GM23338 (cell line): Measurements from ENCODE around the gene RFX4. TPM values are rescaled to one million over a fixed set of nuclear protein-coding genes. Genes with fewer than 3 reads are reported as not detected.

ENCODE experiments used
- ATAC-seq: fragments of 200-7000 bp; cut with Tn5 transposase; 3 replicates; pipeline ENCODE4 v1.9.1; 2020
- DNase-seq: peaks from one replicate; pipeline ENCODE4 v3.0.0-alpha.2; 2015; ENCODE audit warnings: low spot score
- H2AFZ ChIP-seq: fragments of 200-600 bp; sonication (generic); 2 replicates; pipeline ENCODE4 v1.8.0; 2016; ENCODE audit warnings: antibody characterized with exemption, mild to moderate bottlenecking, moderate library complexity
- H3F3A ChIP-seq: fragments of 200-600 bp; sonication (generic); replicated peaks from 2 replicates; pipeline ENCODE4 v1.8.0; 2017; ENCODE audit warnings: antibody characterized with exemption, mixed run types, low read depth
- H3K27ac ChIP-seq: fragments of 200-600 bp; sonication (generic); 2 replicates; pipeline ENCODE4 v1.6.1; 2016; ENCODE audit warnings: low read depth
- H3K27me3 ChIP-seq: fragments of 200-600 bp; sonication (generic); 2 replicates; pipeline ENCODE4 v1.8.0; 2016; ENCODE audit warnings: mild to moderate bottlenecking, mixed run types, moderate library complexity; ENCODE audit not compliant: insufficient read depth
- H3K36me3 ChIP-seq: fragments of 200-600 bp; sonication (generic); 2 replicates; pipeline ENCODE4 v1.8.0; 2016; ENCODE audit warnings: mild to moderate bottlenecking; ENCODE audit not compliant: insufficient read depth
- H3K4me1 ChIP-seq: fragments of 200-600 bp; sonication (generic); 2 replicates; pipeline ENCODE4 v1.8.0; 2016; ENCODE audit warnings: mild to moderate bottlenecking, moderate library complexity; ENCODE audit not compliant: insufficient read depth
- H3K4me2 ChIP-seq: fragments of 200-600 bp; sonication (generic); 2 replicates; pipeline ENCODE4 v1.7.1; 2017; ENCODE audit warnings: mixed run types
- H3K4me3 ChIP-seq: fragments of 200-600 bp; sonication (generic); 2 replicates; pipeline ENCODE4 v1.6.1; 2016; ENCODE audit warnings: mixed run types
- H3K79me2 ChIP-seq: fragments of 200-600 bp; sonication (generic); replicated peaks from 2 replicates; pipeline ENCODE4 v1.8.0; 2017; ENCODE audit warnings: mild to moderate bottlenecking; ENCODE audit not compliant: insufficient read depth
- H3K9me2 ChIP-seq: fragments of 200-600 bp; sonication (generic); 2 replicates; pipeline ENCODE4 v1.8.0; 2017; ENCODE audit not compliant: insufficient read depth
- H4K20me1 ChIP-seq: fragments of 200-600 bp; sonication (generic); replicated peaks from 2 replicates; pipeline ENCODE4 v1.8.0; 2017; ENCODE audit warnings: mild to moderate bottlenecking; ENCODE audit not compliant: insufficient read depth
- H3K27ac Mint-ChIP-seq: 2 replicates; pipeline ENCODE4 v1.8.0; 2020; ENCODE audit warnings: inconsistent platforms, mild to moderate bottlenecking, moderate library complexity, mixed read lengths
- H3K27me3 Mint-ChIP-seq: 3 replicates; pipeline ENCODE4 v1.8.0; 2022; ENCODE audit warnings: low read depth, mild to moderate bottlenecking, moderate library complexity, mixed read lengths, inconsistent platforms; ENCODE audit not compliant: insufficient read depth, poor library complexity
- H3K36me3 Mint-ChIP-seq: 3 replicates; pipeline ENCODE4 v1.8.0; 2021; ENCODE audit warnings: low read depth, mild to moderate bottlenecking, inconsistent platforms, moderate library complexity, mixed read lengths
- H3K4me1 Mint-ChIP-seq: 3 replicates; pipeline ENCODE4 v1.8.0; 2020; ENCODE audit warnings: mild to moderate bottlenecking, inconsistent platforms, mixed read lengths
- H3K4me3 Mint-ChIP-seq: 3 replicates; pipeline ENCODE4 v1.8.0; 2021; ENCODE audit warnings: moderate library complexity, mild to moderate bottlenecking, inconsistent platforms, mixed read lengths
- H3K9me3 Mint-ChIP-seq: 3 replicates; pipeline ENCODE4 v1.8.0; 2020; ENCODE audit warnings: moderate library complexity, mild to moderate bottlenecking, inconsistent platforms, mixed read lengths
- CREB1 ChIP-seq: fragments of 250-450 bp; sonication (Bioruptor Pico); IDR thresholded peaks from 2 replicates; pipeline ENCODE4 v1.5.0; 2020; ENCODE audit warnings: low read depth, mild to moderate bottlenecking, moderate library complexity
- CTCF ChIP-seq, 2 experiments: fragments of 200-600 bp in 1 of 2; sonication (generic) in 1 of 2; conservative IDR thresholded peaks; 2 replicates each; pipeline versions ENCODE4 v1.5.1 to v1.6.1; 2016 to 2017; ENCODE audit warnings: antibody characterized with exemption in 2 of 2, low read depth in 2 of 2, mild to moderate bottlenecking in 2 of 2, moderate library complexity in 1 of 2
- ETS1 ChIP-seq: IDR thresholded peaks from 2 replicates; pipeline ENCODE4 v1.6.1; 2016; ENCODE audit warnings: antibody characterized with exemption
- EZH2 ChIP-seq: fragments of 200-600 bp; sonication (generic); IDR thresholded peaks from one replicate; pipeline ENCODE4 v1.8.0; 2017; ENCODE audit warnings: antibody characterized with exemption, mild to moderate bottlenecking, low read depth; ENCODE audit not compliant: unreplicated experiment
- EZH2phosphoT487 ChIP-seq: fragments of 200-600 bp; sonication (generic); IDR thresholded peaks from one replicate; pipeline ENCODE4 v1.8.1; 2018; ENCODE audit warnings: antibody characterized with exemption; ENCODE audit not compliant: unreplicated experiment
- JUNB ChIP-seq: IDR thresholded peaks from one replicate; pipeline ENCODE4 v1.6.1; 2016; ENCODE audit warnings: antibody characterized with exemption; ENCODE audit not compliant: unreplicated experiment
- NANOG ChIP-seq: IDR thresholded peaks from 2 replicates; pipeline ENCODE4 v1.6.1; 2016; ENCODE audit warnings: antibody characterized with exemption, borderline replicate concordance
- POLR2AphosphoS5 ChIP-seq: IDR thresholded peaks from 2 replicates; pipeline ENCODE4 v1.6.1; 2016; ENCODE audit warnings: antibody characterized with exemption, low read depth
- REST ChIP-seq: IDR thresholded peaks from one replicate; pipeline ENCODE4 v1.6.1; 2018; ENCODE audit warnings: antibody characterized with exemption; ENCODE audit not compliant: unreplicated experiment
- STAT1 ChIP-seq: IDR thresholded peaks from one replicate; pipeline ENCODE4 v1.6.1; 2016; ENCODE audit warnings: antibody characterized with exemption; ENCODE audit not compliant: unreplicated experiment
- ZNF114 ChIP-seq: fragments of 250-450 bp; sonication (Bioruptor Pico); IDR thresholded peaks from 2 replicates; pipeline ENCODE4 v1.5.0; 2020; ENCODE audit warnings: mild to moderate bottlenecking, moderate library complexity
- ZNF331 ChIP-seq: fragments of 250-450 bp; sonication (Bioruptor Pico); IDR thresholded peaks from 2 replicates; pipeline ENCODE4 v1.5.0; 2020; ENCODE audit warnings: low read depth, mild to moderate bottlenecking, moderate library complexity
- ZNF462 ChIP-seq: fragments of 250-450 bp; sonication (Bioruptor Pico); IDR thresholded peaks from 2 replicates; pipeline ENCODE4 v1.5.0; 2020; ENCODE audit warnings: mild to moderate bottlenecking, moderate library complexity
- polyA plus RNA-seq: library from polyadenylated mRNA; unstranded; fragments of >200 nt; fragmentation: Nextera tagmentation; extraction: Ambion mirVana; gene quantifications from 2 replicates; pipeline ENCODE4 v1.2.1, GENCODE V29; 2016
- total RNA-seq: library from RNA; depleted of rRNA; stranded (reverse); fragments of >200 nt; shearing (Covaris generic); gene quantifications from 2 replicates; pipeline ENCODE4 v1.2.3, GENCODE V29; 2014

Gene RFX4
- total and polyA plus RNA-seq, 2 experiments from 2014 or later: 0.23 TPM; not detected in 1

- H3K36me3 ChIP-seq: no peaks in the 10 kb centered on the region
- no peaks in the 10 kb centered on the region for H3F3A ChIP-seq
- H4K20me1 ChIP-seq: no peaks in the 10 kb centered on the region
Measured at GRCh38 chr12:106634206-106634605, 51.4 kb downstream of the RFX4 start.

More at GRCh38 chr12:106634206-106634605, 51.4 kb downstream of the RFX4 start:
- Histone ChIP-seq H3K4me1 (no peaks in the 10 kb centered on the region), H3K27me3 (no peaks in the 10 kb centered on the region), H3K9me2 (no peaks in the 10 kb centered on the region), H2AFZ (no peak overlapping the region), H3K27ac (no peak overlapping the region), H3K4me3 (no peak overlapping the region), H3K4me2 (no peak overlapping the region), H3K79me2 (no peaks in the 10 kb centered on the region)
- no peak for ATAC-seq
- H3K4me3 Mint-ChIP-seq: no peak overlapping the region
- no peak for DNase-seq
- no peaks in the 10 kb centered on the region for H3K36me3 Mint-ChIP-seq
- peaks cover 6% of the 10 kb centered on the region for H3K27me3 Mint-ChIP-seq
- no peak for TF ChIP-seq POLR2AphosphoS5
- no peak for TF ChIP-seq ZNF462
- TF ChIP-seq CTCF (conservative IDR thresholded peaks at IDR 0.05; ENCODE audit: low read depth in 2 of 2): no peak
- no peak for TF ChIP-seq JUNB
- TF ChIP-seq ETS1: no peak
- TF ChIP-seq CREB1 (CRISPR knock-in tag): no peak
- no peak for TF ChIP-seq REST
- TF ChIP-seq EZH2phosphoT487: no peak
- TF ChIP-seq ZNF114 (CRISPR knock-in tag): no peak
- no peak for TF ChIP-seq ZNF331
- no peak for TF ChIP-seq NANOG
- TF ChIP-seq EZH2: no peak
- no peak for TF ChIP-seq STAT1
- no peak overlapping the region for H3K27ac Mint-ChIP-seq
- H3K9me3 Mint-ChIP-seq: no peaks in the 10 kb centered on the region
- peaks cover 4% of the 10 kb centered on the region; the same call in 2 of the 3 replicates for H3K4me1 Mint-ChIP-seq
